Skeletal muscle satellite cell (primary cell): Measurements from ENCODE around the gene PHLDB3.

Experiments
- H3K27me3 ChIP-seq: 2 replicates; pipeline ENCODE4 v1.7.0; 2013; ENCODE audit warnings: low read length; ENCODE audit not compliant: control insufficient read depth, insufficient read depth
- H3K36me3 ChIP-seq: 2 replicates; pipeline ENCODE4 v1.7.0; 2013; ENCODE audit warnings: mild to moderate bottlenecking, control low read depth, low read length; ENCODE audit not compliant: insufficient read depth
- H3K4me1 ChIP-seq: 2 replicates; pipeline ENCODE4 v1.7.0; 2013; ENCODE audit warnings: low read length; ENCODE audit not compliant: control insufficient read depth, insufficient read depth
- H3K4me2 ChIP-seq: 2 replicates; pipeline ENCODE4 v1.7.0; 2013; ENCODE audit warnings: mild to moderate bottlenecking, low read length
- H3K4me3 ChIP-seq: 2 replicates; pipeline ENCODE4 v1.7.0; 2013; ENCODE audit warnings: low read length
- H3K9ac ChIP-seq: 2 replicates; pipeline ENCODE4 v1.7.0; 2013; ENCODE audit warnings: mild to moderate bottlenecking, low read depth, low read length, moderate library complexity
- H3K9me3 ChIP-seq: replicated peaks from 2 replicates; pipeline ENCODE4 v1.7.0; 2013; ENCODE audit warnings: mild to moderate bottlenecking, control low read depth, low read length

PHLDB3 gene

DNA sequence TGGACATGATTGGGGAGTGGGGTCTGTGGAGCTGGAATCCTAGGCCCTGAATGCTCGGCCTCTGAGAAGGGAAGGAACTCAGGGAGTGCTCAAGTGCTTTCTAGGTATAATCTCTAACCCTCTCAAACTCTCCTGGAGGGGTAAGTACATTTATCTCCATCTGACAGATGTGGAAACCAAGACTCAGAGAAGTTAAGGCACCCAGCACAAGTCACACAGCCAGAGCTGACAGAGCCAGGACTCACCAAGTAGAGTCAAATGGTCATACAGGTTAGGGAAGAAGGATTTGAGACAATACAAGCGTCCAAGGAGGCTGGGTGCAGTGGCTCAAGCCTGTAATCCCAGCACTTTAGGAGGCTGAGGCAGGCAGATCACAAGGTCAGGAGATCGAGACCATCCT is 26.2 kb downstream of the PHLDB3 start:
- Histone ChIP-seq H3K4me2 (no peak overlapping the region), H3K4me1 (peaks cover 19% of the 10 kb centered on the region), H3K36me3 (peaks cover 3% of the 10 kb centered on the region), H3K4me3 (no peak overlapping the region), H3K9ac (no peak overlapping the region), H3K27me3 (no peaks in the 10 kb centered on the region), H3K9me3 (no peaks in the 10 kb centered on the region)

DNA sequence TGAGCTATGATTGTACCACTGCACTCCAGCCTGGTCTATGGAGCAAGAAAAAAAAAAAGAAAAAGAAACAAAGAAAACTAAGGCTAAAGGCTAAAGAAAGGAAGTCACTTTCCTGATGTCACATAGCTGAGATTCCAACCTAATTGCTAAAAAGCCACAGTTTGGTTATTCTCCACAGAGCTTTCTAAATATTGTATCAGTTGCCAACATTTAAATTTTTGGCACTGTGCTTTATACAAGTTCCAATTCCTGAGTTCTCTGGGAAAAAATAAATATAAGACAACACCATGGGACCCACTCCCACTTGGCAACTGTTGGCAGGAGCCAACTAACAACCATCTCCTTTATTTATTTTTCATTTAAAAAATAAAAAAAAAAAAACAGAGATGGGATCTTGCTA is 27.9 kb downstream of the PHLDB3 start:
- H3K27me3 ChIP-seq: no peaks in the 10 kb centered on the region
- H3K4me3 ChIP-seq: no peak overlapping the region
- H3K9ac ChIP-seq: no peak overlapping the region
- no peaks in the 10 kb centered on the region for H3K9me3 ChIP-seq
- H3K4me2 ChIP-seq: no peak overlapping the region
- peaks cover 19% of the 10 kb centered on the region for H3K4me1 ChIP-seq
- peaks cover 3% of the 10 kb centered on the region for H3K36me3 ChIP-seq

DNA sequence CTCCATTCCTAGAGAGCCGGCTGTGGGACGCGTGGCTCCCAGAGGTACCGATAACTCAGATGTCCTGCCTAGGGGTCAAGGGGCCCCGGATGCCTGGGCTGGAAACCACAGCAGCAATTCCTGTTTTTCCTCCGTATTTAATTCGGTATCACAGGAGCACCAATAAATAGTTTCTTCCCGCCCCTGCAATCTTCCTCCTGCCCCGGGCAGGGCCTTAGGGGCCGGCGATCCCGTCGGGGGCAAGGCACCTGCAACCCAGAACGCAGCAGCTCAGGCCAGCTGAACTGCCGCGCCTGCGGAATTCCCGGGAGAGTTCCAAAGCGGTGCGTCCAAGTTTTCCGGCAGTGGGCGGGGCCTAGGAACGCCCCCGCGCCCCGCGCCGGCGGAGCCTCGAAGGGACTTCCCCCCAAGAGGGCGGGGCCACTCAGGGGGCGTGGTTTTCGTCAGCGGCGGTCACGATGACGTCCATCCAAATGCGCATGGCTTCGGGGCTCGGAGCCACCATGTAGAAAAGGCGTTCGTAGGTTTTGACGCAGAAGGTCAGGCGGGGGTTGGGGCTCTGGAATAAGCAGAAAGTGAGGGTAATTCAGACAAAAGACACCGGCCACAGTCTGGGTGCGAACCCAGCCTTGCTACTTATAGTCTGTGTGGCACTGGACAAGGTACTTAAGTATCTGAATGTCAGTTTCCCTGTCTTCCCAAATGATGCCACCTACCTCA is 29.4 kb downstream of the PHLDB3 start:
- Histone ChIP-seq H3K36me3 (peaks cover 3% of the 10 kb centered on the region), H3K9me3 (no peaks in the 10 kb centered on the region), H3K4me2 (peak overlapping the region; percentile 74), H3K9ac (peak overlapping the region; percentile 46), H3K27me3 (no peaks in the 10 kb centered on the region), H3K4me3 (peak overlapping the region; percentile 64), H3K4me1 (peaks cover 19% of the 10 kb centered on the region)

DNA sequence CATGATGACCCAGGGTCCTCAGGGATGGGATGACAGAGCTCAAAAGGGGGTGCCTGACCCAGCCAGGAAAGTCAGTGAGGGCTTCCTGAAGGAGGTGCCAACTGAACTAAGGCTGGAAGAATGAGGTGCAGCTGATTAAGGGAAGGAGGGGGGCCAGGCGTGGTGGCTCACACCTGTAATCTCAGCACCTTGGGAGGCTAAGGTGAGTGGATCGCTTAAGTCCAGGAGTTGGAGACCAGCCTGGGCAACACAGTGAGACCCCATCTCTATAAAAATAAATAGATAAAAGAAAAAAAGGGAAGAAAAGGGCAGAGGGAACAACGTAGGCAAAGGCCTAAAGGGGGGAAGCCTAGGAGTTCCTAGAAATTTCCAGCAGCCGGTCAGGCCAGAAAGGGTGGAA is 30.1 kb downstream of the PHLDB3 start:
- Histone ChIP-seq H3K9me3 (no peaks in the 10 kb centered on the region), H3K9ac (no peak overlapping the region), H3K4me3 (no peak overlapping the region), H3K4me2 (peak overlapping the region; percentile 74), H3K27me3 (no peaks in the 10 kb centered on the region), H3K36me3 (peaks cover 3% of the 10 kb centered on the region), H3K4me1 (peaks cover 19% of the 10 kb centered on the region)

DNA sequence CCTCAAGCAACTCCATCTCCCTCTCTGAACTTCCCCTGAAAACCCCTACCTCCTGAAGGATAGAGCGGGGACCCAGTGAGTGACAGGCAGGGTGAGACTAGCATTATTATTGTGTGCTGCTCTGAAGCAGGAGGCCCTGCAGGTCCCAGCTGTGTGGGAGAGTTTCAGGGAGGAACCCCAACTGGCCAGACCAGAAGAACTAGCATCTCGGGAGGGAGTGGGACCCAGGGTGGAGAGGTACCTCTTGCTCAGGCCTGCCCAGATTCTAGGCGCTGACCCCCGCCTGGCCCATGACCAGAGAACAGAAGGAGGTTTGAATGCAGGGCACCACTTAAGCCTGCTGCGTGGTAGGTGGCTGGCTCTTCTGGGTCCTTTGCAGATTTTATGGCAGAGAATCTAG is 33.5 kb downstream of the PHLDB3 start:
- Histone ChIP-seq H3K4me1 (peaks cover 21% of the 10 kb centered on the region), H3K4me3 (no peak overlapping the region), H3K9me3 (no peaks in the 10 kb centered on the region), H3K9ac (no peak overlapping the region), H3K4me2 (no peak overlapping the region), H3K27me3 (no peaks in the 10 kb centered on the region), H3K36me3 (no peaks in the 10 kb centered on the region)

DNA sequence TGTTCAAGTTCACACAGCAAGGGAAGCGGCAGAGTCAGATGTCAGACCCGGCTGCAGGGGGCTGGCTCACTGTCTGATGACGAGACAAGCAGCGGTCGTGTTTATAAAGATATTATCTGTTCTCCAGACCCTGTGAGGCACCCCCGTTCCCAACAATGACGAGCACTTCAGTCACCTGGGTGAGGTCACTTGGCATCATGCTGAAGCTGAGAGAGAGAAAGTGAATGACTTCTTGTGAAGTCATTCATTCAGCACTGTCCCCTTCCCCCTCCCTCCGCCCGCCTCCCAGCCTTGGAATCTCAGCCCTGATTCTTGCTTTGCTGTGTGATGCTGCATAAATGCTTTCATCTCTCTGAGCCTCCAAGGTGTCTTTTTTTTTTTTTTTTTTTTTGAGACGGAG is 34.3 kb downstream of the PHLDB3 start:
- Histone ChIP-seq H3K9ac (no peak overlapping the region), H3K9me3 (no peaks in the 10 kb centered on the region), H3K4me1 (peaks cover 15% of the 10 kb centered on the region), H3K36me3 (no peaks in the 10 kb centered on the region), H3K4me3 (no peak overlapping the region), H3K27me3 (peaks cover 1% of the 10 kb centered on the region), H3K4me2 (no peak overlapping the region)

DNA sequence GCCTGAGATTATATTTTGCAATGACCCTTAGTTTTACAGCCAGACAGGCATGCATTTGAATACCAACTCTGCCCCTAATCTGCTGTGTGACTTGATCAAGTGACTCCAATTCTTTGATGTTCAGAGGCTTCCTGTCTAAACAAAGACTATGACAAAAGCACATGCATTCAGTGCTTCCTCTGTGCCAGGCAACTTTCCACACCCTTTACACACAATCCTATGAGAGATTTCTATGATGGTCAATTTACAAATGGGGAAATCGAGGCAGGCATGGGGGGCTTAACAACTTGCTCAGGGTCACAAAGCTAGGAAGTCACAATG is 35.4 kb downstream of the PHLDB3 start:
- H3K9ac ChIP-seq: no peak overlapping the region
- H3K27me3 ChIP-seq: peaks cover 4% of the 10 kb centered on the region
- H3K4me2 ChIP-seq: no peak overlapping the region
- no peak overlapping the region for H3K4me3 ChIP-seq
- no peaks in the 10 kb centered on the region for H3K36me3 ChIP-seq
- H3K9me3 ChIP-seq: no peaks in the 10 kb centered on the region
- peaks cover 15% of the 10 kb centered on the region for H3K4me1 ChIP-seq

DNA sequence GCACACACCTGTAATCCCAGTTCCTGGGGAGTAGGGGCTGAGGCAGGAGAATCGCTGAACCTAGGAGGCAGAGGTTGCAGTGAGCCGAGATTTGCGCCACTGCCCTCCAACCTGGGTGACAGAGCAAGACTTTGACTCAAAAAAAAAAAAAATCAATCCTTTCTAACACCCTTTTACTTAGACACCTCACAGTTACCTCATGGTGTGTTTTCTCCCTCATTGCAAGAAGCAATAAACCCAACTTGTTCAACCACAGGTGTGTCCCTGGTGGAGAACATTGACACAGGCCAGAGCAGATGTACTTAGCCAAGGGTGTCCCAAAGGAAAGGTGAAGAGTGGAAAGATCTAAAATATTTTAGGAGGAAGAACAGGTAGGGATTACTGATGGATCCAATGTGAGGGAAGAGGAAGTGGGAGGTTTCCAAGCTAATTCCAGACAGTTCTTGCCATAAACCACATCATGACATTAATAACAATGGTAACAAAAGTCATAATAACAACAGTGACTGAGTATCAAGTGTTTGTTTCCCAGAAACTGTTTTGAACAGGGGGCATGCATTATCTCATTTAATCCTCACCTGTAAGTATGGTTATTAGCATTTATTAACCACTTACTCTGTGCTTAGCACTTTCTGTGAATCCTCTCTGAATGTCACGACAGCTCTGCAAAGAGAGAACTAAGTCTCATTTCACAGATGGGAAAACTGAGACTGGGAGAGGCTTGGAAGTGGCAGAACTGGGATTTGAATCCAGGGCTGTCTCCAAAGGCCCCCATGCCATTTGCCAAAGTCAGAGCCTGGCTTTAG is 36.0 kb downstream of the PHLDB3 start:
- H3K4me2 ChIP-seq: no peak overlapping the region
- peaks cover 15% of the 10 kb centered on the region for H3K4me1 ChIP-seq
- no peak overlapping the region for H3K9ac ChIP-seq
- H3K9me3 ChIP-seq: no peaks in the 10 kb centered on the region
- H3K36me3 ChIP-seq: no peaks in the 10 kb centered on the region
- peaks cover 4% of the 10 kb centered on the region for H3K27me3 ChIP-seq
- no peak overlapping the region for H3K4me3 ChIP-seq

DNA sequence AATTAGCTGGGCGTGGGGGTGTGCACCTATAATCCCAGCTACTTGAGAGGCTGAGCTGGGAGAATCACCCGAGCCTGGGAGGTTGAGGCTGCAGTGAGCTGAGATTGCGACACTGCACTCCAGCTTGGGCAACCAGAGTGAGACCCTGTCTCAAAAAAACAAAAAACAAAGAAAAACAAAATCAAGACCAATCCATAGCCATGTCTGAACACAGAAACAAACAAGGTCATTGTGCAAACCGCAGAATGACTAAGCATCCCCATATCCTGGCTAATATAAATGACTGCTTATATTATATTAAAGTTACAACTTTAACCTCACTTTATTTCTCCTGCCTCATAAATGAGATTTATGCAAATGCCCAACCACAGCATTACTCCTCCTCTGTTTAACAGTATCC is 36.8 kb downstream of the PHLDB3 start:
- H3K4me3 ChIP-seq: no peak overlapping the region
- H3K36me3 ChIP-seq: no peaks in the 10 kb centered on the region
- no peak overlapping the region for H3K9ac ChIP-seq
- H3K4me1 ChIP-seq: peaks cover 18% of the 10 kb centered on the region
- H3K9me3 ChIP-seq: no peaks in the 10 kb centered on the region
- peaks cover 4% of the 10 kb centered on the region for H3K27me3 ChIP-seq
- no peak overlapping the region for H3K4me2 ChIP-seq

DNA sequence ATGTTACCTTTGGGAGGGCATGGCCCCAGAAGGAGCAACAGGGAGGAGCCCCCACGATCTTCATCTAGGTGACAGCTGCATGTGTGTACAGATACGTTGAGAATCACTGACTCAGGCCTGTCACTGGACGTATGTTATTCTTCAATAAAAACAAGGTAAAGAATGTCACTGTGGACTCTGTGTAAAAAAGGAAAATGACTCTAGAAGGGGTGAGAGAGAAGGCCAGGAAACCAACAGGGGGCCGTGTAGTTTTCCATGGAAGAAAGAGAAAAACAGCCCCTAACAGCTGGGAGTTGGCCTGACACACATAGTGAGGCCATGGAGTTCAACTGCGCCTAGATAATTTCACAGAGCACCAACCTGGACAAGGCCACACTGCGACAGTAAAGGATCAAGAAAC is 37.3 kb downstream of the PHLDB3 start:
- Histone ChIP-seq H3K9ac (no peak overlapping the region), H3K4me2 (no peak overlapping the region), H3K36me3 (no peaks in the 10 kb centered on the region), H3K27me3 (peaks cover 5% of the 10 kb centered on the region), H3K4me3 (no peak overlapping the region), H3K9me3 (no peaks in the 10 kb centered on the region), H3K4me1 (peaks cover 18% of the 10 kb centered on the region)

DNA sequence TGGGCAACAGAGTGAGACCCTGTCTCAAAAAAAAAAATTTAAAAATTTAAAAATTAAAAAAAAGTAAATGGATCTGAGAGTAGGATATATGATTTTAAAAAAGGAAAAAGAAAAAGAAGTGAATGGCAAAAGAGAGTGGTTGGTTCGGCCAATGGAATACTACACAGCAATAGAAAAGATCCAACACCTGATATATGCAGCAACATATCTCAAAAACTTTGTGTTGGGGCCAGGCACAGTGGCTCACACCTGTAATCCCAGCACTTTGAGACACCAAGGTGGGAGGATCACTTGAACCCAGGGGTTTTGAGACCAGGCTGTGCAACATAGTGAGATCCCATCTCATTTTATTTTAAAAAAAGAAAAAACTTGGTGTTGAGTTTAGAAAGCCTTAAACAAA is 37.8 kb downstream of the PHLDB3 start:
- Histone ChIP-seq H3K9me3 (no peaks in the 10 kb centered on the region), H3K4me3 (no peak overlapping the region), H3K4me1 (peaks cover 18% of the 10 kb centered on the region), H3K4me2 (no peak overlapping the region), H3K27me3 (peaks cover 8% of the 10 kb centered on the region), H3K36me3 (no peaks in the 10 kb centered on the region), H3K9ac (no peak overlapping the region)
